OCI-LY1 (cell line): ENCODE results near the gene FN3K.

ENCODE experiments used
- H2AFZ ChIP-seq: fragments of 200-600 bp; sonication (generic), shearing (Covaris generic); 2 replicates; pipeline ENCODE4 v1.6.0; 2014; ENCODE audit warnings: antibody characterized with exemption, mild to moderate bottlenecking, low read length
- H3F3A ChIP-seq: fragments of 200-600 bp; sonication (generic), shearing (Covaris generic); 2 replicates; pipeline ENCODE4 v1.6.0; 2014; ENCODE audit warnings: mild to moderate bottlenecking, antibody characterized with exemption, low read length, moderate library complexity; ENCODE audit not compliant: insufficient read depth
- H3K27ac ChIP-seq: fragments of 200-600 bp; sonication (generic); 2 replicates; pipeline ENCODE4 v1.5.1; 2014; ENCODE audit warnings: low read length, mixed run types, mild to moderate bottlenecking, low read depth; ENCODE audit not compliant: poor library complexity, severe bottlenecking
- H3K27me3 ChIP-seq: fragments of 200-600 bp; sonication (generic); 2 replicates; pipeline ENCODE4 v1.6.0; 2014; ENCODE audit warnings: antibody characterized with exemption, mild to moderate bottlenecking, low read length, moderate library complexity; ENCODE audit not compliant: insufficient read depth
- H3K36me3 ChIP-seq: fragments of 200-600 bp; sonication (generic); 2 replicates; pipeline ENCODE4 v1.6.1; 2014; ENCODE audit warnings: mild to moderate bottlenecking, antibody characterized with exemption, low read length, moderate library complexity, mixed read lengths; ENCODE audit not compliant: insufficient read depth
- H3K4me1 ChIP-seq: fragments of 200-600 bp; sonication (generic); 2 replicates; pipeline ENCODE4 v1.5.1; 2014; ENCODE audit warnings: mild to moderate bottlenecking, low read length, moderate library complexity; ENCODE audit not compliant: insufficient read depth, severe bottlenecking
- H3K4me2 ChIP-seq: fragments of 200-600 bp; sonication (generic), shearing (Covaris generic); 2 replicates; pipeline ENCODE4 v1.6.1; 2014; ENCODE audit warnings: low read length
- H3K4me3 ChIP-seq: fragments of 200-600 bp; sonication (generic); 2 replicates; pipeline ENCODE4 v1.5.1; 2014; ENCODE audit warnings: low read length, low read depth, mild to moderate bottlenecking, mixed read lengths; ENCODE audit not compliant: poor library complexity, severe bottlenecking
- H3K79me2 ChIP-seq: fragments of 200-600 bp; shearing (Covaris generic); 2 replicates; pipeline ENCODE4 v1.6.1; 2016; ENCODE audit warnings: mixed run types, low read length, mixed read lengths; ENCODE audit not compliant: insufficient read depth
- H3K9ac ChIP-seq: fragments of 200-600 bp; sonication (generic), shearing (Covaris generic); 2 replicates; pipeline ENCODE4 v1.6.1; 2014; ENCODE audit warnings: mild to moderate bottlenecking, low read length, mixed read lengths
- H3K9me2 ChIP-seq: fragments of 200-600 bp; sonication (generic), shearing (Covaris generic); 2 replicates; pipeline ENCODE4 v1.6.1; 2014; ENCODE audit warnings: low read depth, mild to moderate bottlenecking, low read length, mixed read lengths
- H3K9me3 ChIP-seq: fragments of 200-600 bp; shearing (Covaris generic); 2 replicates; pipeline ENCODE4 v1.6.1; 2014; ENCODE audit warnings: low read length, mixed read lengths
- H4K20me1 ChIP-seq: fragments of 200-600 bp; sonication (generic), shearing (Covaris generic); 2 replicates; pipeline ENCODE4 v1.6.0; 2016; ENCODE audit warnings: mild to moderate bottlenecking, low read length; ENCODE audit not compliant: insufficient read depth
- EZH2 ChIP-seq: fragments of 200-600 bp; sonication (generic), shearing (Covaris generic); IDR thresholded peaks from 2 replicates; pipeline ENCODE4 v1.8.0; 2017; ENCODE audit warnings: borderline replicate concordance, mixed run types, mild to moderate bottlenecking, antibody characterized with exemption, low read length, moderate library complexity, mixed read lengths
- TF ChIP-seq, protein P1 (sequence below): fragments of 200-600 bp; sonication (generic), shearing (Covaris generic); IDR thresholded peaks from 2 replicates; pipeline ENCODE4 v1.5.1; 2017; ENCODE audit warnings: mild to moderate bottlenecking, antibody characterized with exemption, low read length, moderate library complexity, mixed read lengths

FN3K gene

GRCh38 chr17:82780195-82780594 is 44.8 kb downstream of the FN3K start:
- H2AFZ ChIP-seq, result no peak overlapping the region
- peaks cover 19% of the 10 kb centered on the region; the same call in 1 of the 2 replicates for H3K36me3 ChIP-seq
- no peaks in the 10 kb centered on the region for H4K20me1 ChIP-seq
- no peak for TF ChIP-seq EZH2
- TF ChIP-seq, protein P1, sequence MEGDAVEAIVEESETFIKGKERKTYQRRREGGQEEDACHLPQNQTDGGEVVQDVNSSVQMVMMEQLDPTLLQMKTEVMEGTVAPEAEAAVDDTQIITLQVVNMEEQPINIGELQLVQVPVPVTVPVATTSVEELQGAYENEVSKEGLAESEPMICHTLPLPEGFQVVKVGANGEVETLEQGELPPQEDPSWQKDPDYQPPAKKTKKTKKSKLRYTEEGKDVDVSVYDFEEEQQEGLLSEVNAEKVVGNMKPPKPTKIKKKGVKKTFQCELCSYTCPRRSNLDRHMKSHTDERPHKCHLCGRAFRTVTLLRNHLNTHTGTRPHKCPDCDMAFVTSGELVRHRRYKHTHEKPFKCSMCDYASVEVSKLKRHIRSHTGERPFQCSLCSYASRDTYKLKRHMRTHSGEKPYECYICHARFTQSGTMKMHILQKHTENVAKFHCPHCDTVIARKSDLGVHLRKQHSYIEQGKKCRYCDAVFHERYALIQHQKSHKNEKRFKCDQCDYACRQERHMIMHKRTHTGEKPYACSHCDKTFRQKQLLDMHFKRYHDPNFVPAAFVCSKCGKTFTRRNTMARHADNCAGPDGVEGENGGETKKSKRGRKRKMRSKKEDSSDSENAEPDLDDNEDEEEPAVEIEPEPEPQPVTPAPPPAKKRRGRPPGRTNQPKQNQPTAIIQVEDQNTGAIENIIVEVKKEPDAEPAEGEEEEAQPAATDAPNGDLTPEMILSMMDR, result no peak
- no peak overlapping the region for H3K4me3 ChIP-seq
- H3K9ac ChIP-seq, result no peak overlapping the region
- H3K9me3 ChIP-seq, result no peaks in the 10 kb centered on the region
- no peaks in the 10 kb centered on the region for H3K79me2 ChIP-seq
- H3K4me2 ChIP-seq, result no peak overlapping the region
- H3K27ac ChIP-seq, result no peak overlapping the region
- H3K9me2 ChIP-seq, result no peaks in the 10 kb centered on the region
- no peaks in the 10 kb centered on the region for H3F3A ChIP-seq
- H3K4me1 ChIP-seq, result peaks cover 19% of the 10 kb centered on the region
- no peaks in the 10 kb centered on the region for H3K27me3 ChIP-seq

- peaks cover 11% of the 10 kb centered on the region for H3K4me1 ChIP-seq
- H3K4me3 ChIP-seq, result no peak overlapping the region
- peaks cover 19% of the 10 kb centered on the region; the same call in 1 of the 2 replicates for H3K36me3 ChIP-seq
- H3K4me2 ChIP-seq, result no peak overlapping the region
- no peak overlapping the region for H2AFZ ChIP-seq
- H3F3A ChIP-seq, result no peaks in the 10 kb centered on the region
- H3K27me3 ChIP-seq, result no peaks in the 10 kb centered on the region
- H3K27ac ChIP-seq, result no peak overlapping the region
- no peaks in the 10 kb centered on the region for H4K20me1 ChIP-seq
- no peaks in the 10 kb centered on the region for H3K9me3 ChIP-seq
- H3K9ac ChIP-seq, result no peak overlapping the region
- TF ChIP-seq, protein P1, result no peak
- TF ChIP-seq EZH2, result no peak
- H3K9me2 ChIP-seq, result no peaks in the 10 kb centered on the region
- no peaks in the 10 kb centered on the region for H3K79me2 ChIP-seq
Observed at GRCh38 chr17:82780971-82781893, 45.8 kb downstream of the FN3K start.

GRCh38 chr17:82781894-82782274 is 46.5 kb downstream of the FN3K start:
- H3F3A ChIP-seq, result no peaks in the 10 kb centered on the region
- H3K9ac ChIP-seq, result no peak overlapping the region
- no peak overlapping the region for H3K4me2 ChIP-seq
- no peak for TF ChIP-seq EZH2
- TF ChIP-seq, protein P1, result peak; percentile 98
- no peak overlapping the region for H2AFZ ChIP-seq
- no peaks in the 10 kb centered on the region for H3K27me3 ChIP-seq
- no peaks in the 10 kb centered on the region for H3K9me3 ChIP-seq
- H3K79me2 ChIP-seq, result no peaks in the 10 kb centered on the region
- no peak overlapping the region for H3K4me3 ChIP-seq
- peaks cover 4% of the 10 kb centered on the region for H3K4me1 ChIP-seq
- H4K20me1 ChIP-seq, result no peaks in the 10 kb centered on the region
- H3K36me3 ChIP-seq, result peaks cover 19% of the 10 kb centered on the region; the same call in 1 of the 2 replicates
- H3K27ac ChIP-seq, result peak overlapping the region; percentile 28
- no peaks in the 10 kb centered on the region for H3K9me2 ChIP-seq
